HG03097 (cell line): ENCODE results near the gene HID1.
"Not testable (repeated sequence)": the region's sequence is repeated elsewhere in the genome, so short reads cannot be mapped to it uniquely, and the experiment has no call there.

ENCODE experiments used
- ATAC-seq: cut with Tn5 transposase; IDR thresholded peaks from one replicate; pipeline ENCODE4 v1.9.1; 2021; ENCODE audit not compliant: unreplicated experiment, low FRiP score

Gene HID1

GRCh38 chr17:74924250-74924948 is 48.2 kb downstream of the HID1 start, which contains the start of gene OTOP2:
Gene OTOP2 (plus strand): TSS chr17:74924273. CDS start chr17:74924633, 360 bp downstream.
- ATAC-seq, result no peak

- ATAC-seq, result no peak
These were observed 48.9 kb downstream of the HID1 start for GRCh38 chr17:74923538-74924249.

- ATAC-seq, result no peak
These were observed 49.6 kb downstream of the HID1 start, which contains the start of gene USH1G for GRCh38 chr17:74922694-74923537. Gene USH1G (minus strand): TSS chr17:74923255. CDS start chr17:74923073, 182 bp downstream.

GRCh38 chr17:74922172-74922571 is 50.4 kb downstream of the HID1 start:
- no peak for ATAC-seq

GRCh38 chr17:74921769-74922168 is 50.8 kb downstream of the HID1 start:
- no peak for ATAC-seq

- no peak for ATAC-seq
These were observed 51.4 kb downstream of the HID1 start for GRCh38 chr17:74921026-74921681.

GRCh38 chr17:74920642-74921025 is 51.9 kb downstream of the HID1 start:
- no peak for ATAC-seq

- no peak for ATAC-seq
These were observed 52.3 kb downstream of the HID1 start for GRCh38 chr17:74920306-74920620.

- ATAC-seq, result no peak
These were observed 52.9 kb downstream of the HID1 start for GRCh38 chr17:74919440-74920305.

- no peak for ATAC-seq
These were observed 53.7 kb downstream of the HID1 start for GRCh38 chr17:74918906-74919305.

- no peak for ATAC-seq
These were observed 55.1 kb downstream of the HID1 start for GRCh38 chr17:74917430-74917829.

- ATAC-seq, result no peak
These were observed 55.7 kb downstream of the HID1 start for GRCh38 chr17:74916851-74917199.

- no peak for ATAC-seq
These were observed 56.3 kb downstream of the HID1 start for GRCh38 chr17:74916136-74916850.

- not testable (repeated sequence) for ATAC-seq
These were observed 61.1 kb downstream of the HID1 start for GRCh38 chr17:74911423-74911822.

GRCh38 chr17:74909097-74909496 is 63.5 kb downstream of the HID1 start:
- not testable (repeated sequence) for ATAC-seq

- no peak for ATAC-seq
These were observed 65.5 kb downstream of the HID1 start for GRCh38 chr17:74907012-74907411.

- ATAC-seq, result not testable (repeated sequence)
These were observed 66.3 kb downstream of the HID1 start for GRCh38 chr17:74906214-74906793.

- no peak for ATAC-seq
These were observed 67.7 kb downstream of the HID1 start for GRCh38 chr17:74904687-74905409.
